IPS-20b (cell line): ENCODE measurements around the gene CCDC40.

Experiments used
- H3K27ac ChIP-seq: one replicate; pipeline ENCODE4 v1.5.1; 2013; ENCODE audit warnings: low read length
- H3K27me3 ChIP-seq: 2 replicates; pipeline ENCODE4 v1.6.1; 2013; ENCODE audit warnings: mild to moderate bottlenecking, low read length, inconsistent platforms; ENCODE audit not compliant: insufficient read depth
- H3K36me3 ChIP-seq: 2 replicates; pipeline ENCODE4 v1.6.1; 2013; ENCODE audit warnings: low read depth, mild to moderate bottlenecking, inconsistent platforms, low read length, moderate library complexity; ENCODE audit not compliant: insufficient read depth
- H3K4me1 ChIP-seq: 2 replicates; pipeline ENCODE4 v1.6.1; 2013; ENCODE audit warnings: mild to moderate bottlenecking, control low read depth, inconsistent platforms, low read length, moderate library complexity; ENCODE audit not compliant: insufficient read depth
- H3K4me3 ChIP-seq: 2 replicates; pipeline ENCODE4 v1.5.1; 2013; ENCODE audit warnings: mild to moderate bottlenecking, low read length, inconsistent platforms
- H3K9ac ChIP-seq: 2 replicates; pipeline ENCODE4 v1.6.1; 2013; ENCODE audit warnings: low read depth, mild to moderate bottlenecking, inconsistent platforms, low read length, moderate library complexity
- H3K9me3 ChIP-seq: 2 replicates; pipeline ENCODE4 v1.6.1; 2013; ENCODE audit warnings: mild to moderate bottlenecking, low read depth, low read length, inconsistent platforms; ENCODE audit not compliant: insufficient read depth

The CCDC40 gene

DNA sequence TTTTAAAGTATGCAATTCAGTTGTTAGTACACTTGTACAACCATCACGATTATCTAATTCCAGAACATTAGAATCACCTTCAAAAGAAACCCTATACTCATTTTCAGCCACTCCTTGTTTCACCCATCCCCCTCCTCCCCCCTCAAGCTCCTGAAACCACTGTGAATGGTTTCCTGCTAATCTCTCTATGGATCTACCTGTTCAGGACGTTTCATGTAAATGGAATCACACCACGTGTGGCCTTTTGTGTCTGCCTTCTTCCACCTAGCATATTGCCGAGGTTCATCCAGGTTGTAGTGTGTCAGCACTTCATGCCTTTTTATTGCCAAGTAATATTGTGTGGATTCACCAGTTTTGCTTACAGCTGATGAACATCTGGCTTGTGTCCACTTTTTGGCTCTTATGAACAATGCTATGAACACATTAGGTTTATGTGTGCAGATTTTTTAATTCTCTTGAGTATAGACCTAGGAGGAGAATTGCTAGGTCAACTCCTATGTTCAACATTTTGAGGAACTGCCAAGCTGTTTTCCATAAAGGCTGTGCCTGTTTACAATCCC lies 92.6 kb downstream of the CCDC40 start:
- Histone ChIP-seq H3K27ac (no peak overlapping the region), H3K36me3 (peaks cover 17% of the 10 kb centered on the region), H3K4me3 (no peak overlapping the region), H3K9ac (no peak overlapping the region), H3K4me1 (peaks cover 13% of the 10 kb centered on the region; the same call in 1 of the 2 replicates), H3K27me3 (no peaks in the 10 kb centered on the region), H3K9me3 (no peaks in the 10 kb centered on the region)

GRCh38 chr17:80130992-80131391 lies 94.5 kb downstream of the CCDC40 start:
- Histone ChIP-seq H3K4me3 (no peak overlapping the region), H3K9me3 (no peaks in the 10 kb centered on the region), H3K9ac (no peak overlapping the region), H3K4me1 (peaks cover 4% of the 10 kb centered on the region; the same call in 1 of the 2 replicates), H3K27me3 (no peaks in the 10 kb centered on the region), H3K36me3 (peaks cover 36% of the 10 kb centered on the region), H3K27ac (no peak overlapping the region)

GRCh38 chr17:80132906-80133625 lies 96.6 kb downstream of the CCDC40 start:
- H3K36me3 ChIP-seq = peaks cover 57% of the 10 kb centered on the region
- no peaks in the 10 kb centered on the region for H3K9me3 ChIP-seq
- H3K27ac ChIP-seq = no peak overlapping the region
- H3K4me3 ChIP-seq = no peak overlapping the region
- H3K27me3 ChIP-seq = no peaks in the 10 kb centered on the region
- H3K4me1 ChIP-seq = peaks cover 4% of the 10 kb centered on the region; the same call in 1 of the 2 replicates
- H3K9ac ChIP-seq = no peak overlapping the region

- Histone ChIP-seq H3K27me3 (no peaks in the 10 kb centered on the region), H3K4me1 (peaks cover 4% of the 10 kb centered on the region; the same call in 1 of the 2 replicates), H3K4me3 (no peak overlapping the region), H3K27ac (no peak overlapping the region), H3K36me3 (peaks cover 62% of the 10 kb centered on the region), H3K9ac (no peak overlapping the region), H3K9me3 (no peaks in the 10 kb centered on the region)
Observed at GRCh38 chr17:80133626-80133970, 97.2 kb downstream of the CCDC40 start.

GRCh38 chr17:80137131-80137530 lies 100.7 kb downstream of the CCDC40 start:
- H3K36me3 ChIP-seq = peaks cover 98% of the 10 kb centered on the region
- H3K4me3 ChIP-seq = no peak overlapping the region
- H3K27me3 ChIP-seq = no peaks in the 10 kb centered on the region
- no peak overlapping the region for H3K9ac ChIP-seq
- H3K9me3 ChIP-seq = no peaks in the 10 kb centered on the region
- H3K27ac ChIP-seq = no peak overlapping the region
- no peaks in the 10 kb centered on the region for H3K4me1 ChIP-seq

DNA sequence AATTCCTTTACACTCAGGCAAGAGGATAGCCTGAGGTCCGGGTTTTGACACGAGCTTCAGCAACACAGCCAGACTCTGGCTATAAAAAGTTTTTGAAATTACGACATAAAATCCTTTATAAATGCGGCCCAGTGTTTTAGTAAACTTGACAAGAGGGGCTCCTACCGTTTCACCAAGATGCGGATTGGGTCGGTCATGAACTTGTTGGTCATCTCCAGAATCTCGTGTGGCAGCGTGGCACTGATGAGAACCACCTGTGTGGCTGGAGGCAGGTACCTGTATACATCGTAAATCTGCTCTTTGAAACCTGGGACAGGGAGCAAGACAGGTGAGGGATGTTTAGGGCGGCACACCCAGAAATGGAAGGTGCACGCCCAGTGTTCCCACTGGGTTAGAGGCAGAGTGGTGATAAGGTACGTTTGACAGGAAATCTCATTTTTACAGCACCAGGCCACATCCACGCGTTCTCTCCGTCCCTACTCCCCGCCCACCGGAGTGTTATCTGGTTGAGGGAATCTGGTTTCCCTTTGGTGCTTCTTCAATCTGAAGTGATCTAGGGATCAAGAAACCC lies 102.5 kb downstream of the CCDC40 start:
- H3K4me3 ChIP-seq = no peak overlapping the region
- H3K9me3 ChIP-seq = no peaks in the 10 kb centered on the region
- no peaks in the 10 kb centered on the region for H3K4me1 ChIP-seq
- H3K27me3 ChIP-seq = no peaks in the 10 kb centered on the region
- H3K27ac ChIP-seq = no peak overlapping the region
- peaks cover 100% of the 10 kb centered on the region for H3K36me3 ChIP-seq
- H3K9ac ChIP-seq = no peak overlapping the region

DNA sequence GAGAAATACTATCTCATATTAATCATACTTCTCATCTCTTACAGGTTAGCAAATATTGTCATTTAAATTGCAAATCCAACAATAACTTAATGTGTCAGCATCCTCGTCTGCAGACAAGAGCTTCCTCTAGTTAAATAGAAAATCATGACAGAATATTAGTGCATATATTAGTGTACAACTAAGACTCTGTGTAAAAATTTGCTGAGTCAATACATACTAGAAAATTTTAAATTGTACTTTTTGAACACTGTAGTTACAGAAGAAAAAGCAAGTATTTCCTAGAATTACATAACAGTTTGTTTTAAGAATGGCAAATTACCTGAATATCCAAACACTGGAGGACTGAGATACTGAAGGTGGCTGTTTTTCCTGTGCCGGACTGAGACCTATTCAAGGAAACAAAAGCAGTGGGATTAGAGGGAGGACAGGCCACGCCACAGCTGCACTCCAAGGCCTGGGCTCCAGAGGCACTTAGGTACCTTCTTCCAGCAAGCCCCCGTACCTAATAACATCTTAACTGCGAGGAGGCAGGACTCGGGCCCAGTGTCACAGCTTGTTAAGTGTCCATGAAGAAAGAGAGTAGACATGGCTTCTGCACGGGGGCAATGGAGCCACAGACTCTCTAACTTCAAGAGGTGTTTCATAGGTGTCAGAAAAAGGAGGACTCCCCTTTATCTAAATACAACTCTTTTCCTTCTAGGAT lies 105.2 kb downstream of the CCDC40 start:
- Histone ChIP-seq H3K4me3 (no peak overlapping the region), H3K9me3 (no peaks in the 10 kb centered on the region), H3K4me1 (peaks cover 8% of the 10 kb centered on the region), H3K9ac (no peak overlapping the region), H3K27ac (no peak overlapping the region), H3K27me3 (no peaks in the 10 kb centered on the region), H3K36me3 (peaks cover 93% of the 10 kb centered on the region)

DNA sequence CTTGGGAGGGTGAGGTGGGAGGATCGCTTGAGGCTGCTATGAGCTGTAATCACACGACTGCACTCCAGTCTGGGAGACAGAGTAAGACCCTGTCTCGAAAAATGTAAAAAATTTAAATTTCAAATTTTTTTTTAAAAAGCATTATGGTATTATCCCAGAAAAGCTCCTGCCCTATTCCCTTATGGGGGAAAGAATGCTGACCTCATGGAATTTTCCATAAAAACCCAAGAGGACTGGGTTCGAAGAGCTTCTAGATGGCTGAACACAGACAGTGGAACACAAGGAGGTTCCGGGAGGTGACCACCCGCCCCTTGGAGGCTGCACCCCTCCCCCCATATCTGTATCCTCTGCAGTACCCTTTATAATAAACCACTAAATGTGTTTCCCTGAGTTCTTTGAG lies 106.5 kb downstream of the CCDC40 start:
- Histone ChIP-seq H3K4me1 (peaks cover 8% of the 10 kb centered on the region), H3K9me3 (no peaks in the 10 kb centered on the region), H3K36me3 (peaks cover 80% of the 10 kb centered on the region), H3K27me3 (no peaks in the 10 kb centered on the region), H3K27ac (no peak overlapping the region), H3K4me3 (no peak overlapping the region), H3K9ac (no peak overlapping the region)

DNA sequence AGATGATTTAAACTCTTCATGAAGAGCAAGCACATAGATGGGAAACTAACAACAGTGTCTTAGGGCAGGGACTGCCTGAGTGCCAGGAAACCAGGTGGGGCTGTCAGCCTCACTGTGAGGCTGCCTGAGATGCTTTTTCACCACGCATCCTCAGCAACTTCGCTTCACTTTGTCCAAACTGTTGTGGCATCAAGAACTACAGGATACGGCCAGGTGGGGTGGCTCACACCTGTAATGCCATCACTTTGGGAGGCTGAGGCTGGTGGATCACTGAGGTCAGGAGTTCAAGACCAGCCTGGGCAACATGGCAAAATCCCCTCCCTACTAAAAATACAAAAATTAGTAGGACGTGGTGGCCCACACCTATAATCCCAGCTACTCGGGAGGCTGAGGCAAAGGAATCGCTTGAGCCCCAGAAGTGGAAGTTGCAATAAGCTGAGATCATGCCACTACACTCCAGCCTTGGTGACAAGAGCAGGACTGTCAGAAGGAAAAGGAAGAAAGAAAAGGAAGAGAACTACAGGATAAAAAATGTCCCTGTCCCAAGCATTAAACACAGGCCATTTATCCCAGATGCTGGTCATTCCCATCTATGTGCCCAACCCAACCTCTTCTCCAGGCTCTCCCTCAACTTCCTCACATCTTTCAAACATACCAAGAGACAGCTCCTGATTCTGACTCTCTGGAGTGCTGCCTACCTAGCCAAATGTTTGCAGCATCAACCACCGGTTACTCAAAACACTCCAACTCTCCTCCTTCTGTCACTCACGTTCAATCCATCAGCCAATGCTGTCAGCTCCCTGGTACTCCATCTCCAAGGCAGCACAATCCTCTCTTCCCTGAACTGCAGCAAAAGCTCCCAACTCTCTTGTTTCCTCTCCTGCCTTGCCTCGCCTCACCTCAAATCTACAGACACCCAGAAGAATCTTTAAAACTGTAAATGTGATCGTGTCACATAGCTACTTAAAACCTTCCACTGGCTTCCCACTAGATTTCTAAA lies 108.9 kb downstream of the CCDC40 start:
- peak overlapping the region; percentile 90; the same call in 1 of the 2 replicates for H3K9ac ChIP-seq
- H3K27ac ChIP-seq = no peak overlapping the region
- no peaks in the 10 kb centered on the region for H3K27me3 ChIP-seq
- H3K9me3 ChIP-seq = no peaks in the 10 kb centered on the region
- H3K4me1 ChIP-seq = peaks cover 8% of the 10 kb centered on the region
- H3K4me3 ChIP-seq = peak overlapping the region; percentile 91
- H3K36me3 ChIP-seq = peaks cover 56% of the 10 kb centered on the region

DNA sequence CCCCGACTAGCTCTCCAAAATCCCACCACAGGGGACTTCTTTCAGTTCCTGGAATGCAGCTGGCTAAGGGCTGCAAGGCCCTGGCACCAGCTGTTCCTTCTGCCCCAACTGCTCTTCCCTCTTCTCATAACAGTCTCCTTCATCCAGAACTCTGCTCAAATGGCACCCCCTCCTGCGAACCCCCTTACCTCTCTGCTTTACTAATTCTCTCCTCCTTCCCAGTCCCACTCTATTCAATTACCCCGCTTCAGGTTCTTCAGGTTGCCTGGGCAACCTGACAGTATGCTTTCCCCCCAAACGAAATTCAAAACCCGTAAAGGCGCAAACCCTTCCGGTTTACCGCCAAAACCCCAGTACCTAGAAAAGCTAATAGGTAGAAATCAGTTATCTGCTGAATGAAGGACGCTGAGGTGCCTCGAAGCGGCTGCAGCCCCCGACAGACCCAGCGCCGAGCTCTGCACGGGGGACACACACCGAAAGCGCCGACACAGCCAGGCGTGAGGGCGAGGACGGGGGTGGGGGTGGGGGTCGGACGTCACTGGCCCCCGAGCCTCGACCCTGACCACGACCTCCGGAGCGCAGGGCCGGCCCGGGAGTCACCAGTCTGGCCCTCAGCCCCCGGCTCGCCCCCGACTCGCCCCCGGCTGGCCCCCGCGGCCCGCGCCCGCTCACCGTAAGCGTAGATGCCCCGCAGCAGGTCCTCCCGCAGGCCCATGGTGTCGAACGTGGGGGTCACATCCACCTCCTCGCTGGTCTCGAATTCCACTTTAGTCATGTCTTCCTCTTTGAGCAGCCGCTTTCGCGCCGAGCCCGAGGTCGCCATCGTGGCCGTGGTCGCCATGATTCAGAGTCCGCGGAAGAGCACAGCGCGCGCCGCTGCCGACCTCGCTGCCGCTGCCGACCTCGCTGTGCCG lies 109.9 kb downstream of the CCDC40 start:
- Histone ChIP-seq H3K27me3 (no peaks in the 10 kb centered on the region), H3K9me3 (no peaks in the 10 kb centered on the region), H3K4me1 (peaks cover 8% of the 10 kb centered on the region), H3K4me3 (peak overlapping the region; percentile 91), H3K36me3 (peaks cover 46% of the 10 kb centered on the region), H3K27ac (no peak overlapping the region), H3K9ac (peak overlapping the region; percentile 90)
